A673 (cell line): Measurements from ENCODE around the gene DPP9. TPM values are rescaled to one million over a fixed set of nuclear protein-coding genes. Genes with fewer than 3 reads are reported as not detected.

Experiments
- BruUV-seq: library from RNA; stranded (reverse); fragments of 400-500 nt; replicated peaks from 2 replicates; lab custom pipeline; 2021; lab: Mats Ljungman, UMichigan
- CTCF ChIA-PET: fragments of 300-600 bp; sonication (Branson Sonifier 250); formaldehyde crosslinking; loops from one replicate; lab custom pipeline; 2022; ENCODE audit warnings: antibody characterized with exemption; lab: Charles Lee
- POLR2A ChIA-PET: fragments of 300-600 bp; sonication (Branson Sonifier 250); formaldehyde crosslinking; loops from one replicate; lab custom pipeline; 2022; ENCODE audit warnings: antibody characterized with exemption; ENCODE audit not compliant: low non-redundant PET; lab: Charles Lee
- DNase-seq: peaks from one replicate; pipeline ENCODE4 v3.0.0-alpha.2; 2015; ENCODE audit warnings: low spot score
- H3K27ac ChIP-seq: fragments of 200-600 bp; sonication (generic); 2 replicates; pipeline ENCODE4 v1.5.1; 2016; ENCODE audit warnings: mixed run types, low read depth, mild to moderate bottlenecking, mixed read lengths, antibody characterized with exemption, low read length; ENCODE audit not compliant: poor library complexity, severe bottlenecking
- H3K27me3 ChIP-seq: fragments of 200-600 bp; sonication (generic); replicated peaks from 2 replicates; pipeline ENCODE4 v1.6.1; 2017; ENCODE audit warnings: mixed run types, low read depth, mild to moderate bottlenecking, mixed read lengths, antibody characterized with exemption, low read length; ENCODE audit not compliant: insufficient read depth, poor library complexity
- H3K36me3 ChIP-seq: fragments of 200-600 bp; sonication (generic); 2 replicates; pipeline ENCODE4 v1.6.1; 2016; ENCODE audit warnings: mixed run types, mild to moderate bottlenecking, mixed read lengths, antibody characterized with exemption, low read length; ENCODE audit not compliant: insufficient read depth, poor library complexity, severe bottlenecking
- H3K4me1 ChIP-seq: fragments of 200-600 bp; sonication (generic); 2 replicates; pipeline ENCODE4 v1.6.1; 2017; ENCODE audit warnings: mixed run types, mild to moderate bottlenecking, mixed read lengths, antibody characterized with exemption, low read length; ENCODE audit not compliant: insufficient read depth, poor library complexity, severe bottlenecking
- H3K4me3 ChIP-seq: fragments of 200-600 bp; sonication (generic); 2 replicates; pipeline ENCODE4 v1.5.1; 2016; ENCODE audit warnings: low read depth, mixed run types, mild to moderate bottlenecking, mixed read lengths, low read length; ENCODE audit not compliant: poor library complexity, severe bottlenecking
- H3K9me3 ChIP-seq: fragments of 200-600 bp; sonication (generic); 2 replicates; pipeline ENCODE4 v1.6.1; 2016; ENCODE audit warnings: mixed run types, low read depth, mild to moderate bottlenecking, mixed read lengths, antibody characterized with exemption, low read length; ENCODE audit not compliant: poor library complexity, severe bottlenecking
- CTCF ChIP-seq: fragments of 300-800, 200-600 bp; sonication (generic); conservative IDR thresholded peaks from 2 replicates; pipeline ENCODE4 v1.5.1; 2017; ENCODE audit warnings: low read depth, mild to moderate bottlenecking, antibody characterized with exemption, low read length, moderate library complexity, mixed read lengths
- EZH2 ChIP-seq: fragments of 200-600 bp; sonication (generic); IDR thresholded peaks from 2 replicates; pipeline ENCODE4 v1.6.1; 2017; ENCODE audit warnings: borderline replicate concordance, low read depth, mild to moderate bottlenecking, mixed read lengths, antibody characterized with exemption, low read length; ENCODE audit not compliant: poor library complexity, severe bottlenecking
- intact Hi-C: fragments of 100-400 bp; cut with micrococcal nuclease; formaldehyde crosslinking; loops from one replicate; pipeline ENCODE4 v1.10.0; 2022; ENCODE audit not compliant: unreplicated experiment
- total RNA-seq: library from RNA; stranded (reverse); gene quantifications from 2 replicates; pipeline ENCODE4 v1.2.3, GENCODE V29; 2021

The DPP9 gene
- total RNA-seq, 1 experiment from 2014 or later = 65.7 TPM

GRCh38 chr19:4711211-4711610, 12.4 kb downstream of the DPP9 start:
- no TSS peak for BruUV-seq
- intact Hi-C loops = no loop called here

DNA sequence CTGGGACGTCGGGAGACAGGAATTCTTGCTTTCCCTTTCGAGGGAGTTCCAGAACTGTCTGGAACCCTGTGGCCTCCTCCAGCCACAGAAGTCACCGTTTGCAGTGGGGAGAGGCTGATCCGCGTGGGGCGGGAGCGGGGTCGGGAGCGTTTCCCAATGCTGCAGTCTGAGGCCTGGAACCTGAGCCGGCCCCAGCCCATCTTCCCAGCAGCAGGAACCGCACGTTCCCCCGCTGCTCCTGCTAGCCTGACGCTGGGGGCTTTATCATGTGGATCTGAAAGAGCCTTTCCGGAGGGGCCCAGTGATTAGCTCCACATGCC, 13.4 kb downstream of the DPP9 start:
- H3K9me3 ChIP-seq = no peaks in the 10 kb centered on the region
- intact Hi-C loops = no loop called here
- H3K27me3 ChIP-seq = no peaks in the 10 kb centered on the region
- no peaks in the 10 kb centered on the region for H3K4me1 ChIP-seq
- ChIA-PET POLR2A (no interaction called here), CTCF (no interaction called here)
- H3K4me3 ChIP-seq = no peak overlapping the region
- H3K27ac ChIP-seq = no peak overlapping the region
- peaks cover 29% of the 10 kb centered on the region for H3K36me3 ChIP-seq
- DNase-seq = no peak
- no peak for TF ChIP-seq EZH2
- no peak for TF ChIP-seq CTCF
- BruUV-seq = no TSS peak

More at GRCh38 chr19:4711211-4711610, 12.4 kb downstream of the DPP9 start:
- Histone ChIP-seq H3K27me3 (no peaks in the 10 kb centered on the region), H3K4me3 (no peak overlapping the region), H3K9me3 (no peaks in the 10 kb centered on the region), H3K27ac (no peak overlapping the region), H3K4me1 (no peaks in the 10 kb centered on the region), H3K36me3 (peaks cover 27% of the 10 kb centered on the region)
- DNase-seq = no peak
- ChIA-PET POLR2A (no interaction called here), CTCF (no interaction called here)
- TF ChIP-seq EZH2 = no peak
- no peak for TF ChIP-seq CTCF

DNA sequence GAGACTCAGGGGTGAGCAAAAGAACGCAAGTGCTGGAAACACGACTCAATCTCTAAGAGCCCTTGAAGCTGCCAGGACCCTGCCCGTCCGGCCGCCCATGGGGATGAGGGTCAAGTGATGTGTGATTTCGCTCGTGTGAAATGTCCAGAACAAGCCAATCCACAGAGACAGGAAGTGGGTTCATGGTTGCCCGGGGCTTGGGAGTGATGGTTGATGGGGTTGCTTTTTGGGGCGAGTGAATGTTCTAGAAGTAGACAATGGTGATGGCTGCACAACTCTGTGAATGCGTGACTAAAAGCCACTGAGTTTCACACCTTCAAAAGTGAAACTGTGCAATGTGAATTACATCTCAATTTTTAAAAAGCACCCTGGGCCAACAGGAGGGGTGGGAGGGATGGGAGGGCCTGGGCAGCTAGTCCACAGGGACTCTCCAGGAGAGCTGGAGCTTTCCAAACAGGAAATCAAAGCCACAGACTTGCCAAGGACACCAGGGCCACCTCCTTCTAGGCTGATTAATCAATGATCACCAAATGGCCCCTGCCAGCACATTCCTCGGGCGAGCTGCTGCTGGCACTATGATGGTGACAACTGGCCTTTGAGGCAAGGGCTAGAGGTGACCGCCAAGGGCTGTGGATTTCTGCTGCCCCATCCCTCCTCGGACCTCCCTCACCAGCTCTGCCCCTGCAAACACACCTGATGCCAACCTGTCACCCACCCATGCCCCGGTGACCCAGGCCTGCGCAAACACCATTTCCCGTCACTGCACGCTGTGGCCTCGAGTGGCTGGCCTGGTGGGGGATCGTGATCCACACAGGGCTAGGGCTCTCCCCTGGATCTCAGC, 14.0 kb downstream of the DPP9 start:
- TF ChIP-seq EZH2 (no peak), CTCF (no peak)
- no peaks in the 10 kb centered on the region for H3K27me3 ChIP-seq
- no peaks in the 10 kb centered on the region for H3K9me3 ChIP-seq
- intact Hi-C loops = no loop called here
- no peak overlapping the region for H3K27ac ChIP-seq
- no peaks in the 10 kb centered on the region for H3K4me1 ChIP-seq
- POLR2A ChIA-PET = no interaction called here
- CTCF ChIA-PET = no interaction called here
- peaks cover 32% of the 10 kb centered on the region for H3K36me3 ChIP-seq
- DNase-seq = no peak
- H3K4me3 ChIP-seq = no peak overlapping the region
- BruUV-seq = no TSS peak
